Left ventricle myocardium inferior (tissue), 1 donor: ENCODE results near the gene R3HDM4. TPM values are rescaled to one million over a fixed set of nuclear protein-coding genes. Genes with fewer than 3 reads are reported as not detected.
"Not testable (repeated sequence)": the region's sequence is repeated elsewhere in the genome, so short reads cannot be mapped to it uniquely, and the experiment has no call there.

Source experiments
- DNase-seq: peaks from one replicate; pipeline ENCODE4 v3.0.0-alpha.2; 2020
- H3K27ac ChIP-seq: fragments of 200-600 bp; replicated peaks from 2 replicates; pipeline ENCODE4 v1.8.0; 2021
- H3K27me3 ChIP-seq: fragments of 200-600 bp; 2 replicates; pipeline ENCODE4 v1.8.0; 2021; ENCODE audit warnings: low read depth
- H3K36me3 ChIP-seq: fragments of 200-600 bp; 2 replicates; pipeline ENCODE4 v1.8.0; 2021
- H3K4me1 ChIP-seq: fragments of 200-600 bp; 2 replicates; pipeline ENCODE4 v1.8.0; 2021
- H3K4me3 ChIP-seq: fragments of 200-600 bp; 2 replicates; pipeline ENCODE4 v1.8.0; 2021; ENCODE audit warnings: mild to moderate bottlenecking, moderate library complexity
- H3K9me3 ChIP-seq: fragments of 200-600 bp; replicated peaks from 2 replicates; pipeline ENCODE4 v1.8.0; 2021
- intact Hi-C: fragments of 100-400 bp; cut with micrococcal nuclease; formaldehyde crosslinking; loops from one replicate; pipeline ENCODE4 v1.11.0; 2022
- total RNA-seq: library from RNA; stranded (reverse); fragmentation: NEBNext Ultra II Directional; extraction: Animal tissue kit (Norgen Biotek cat#: 25700); gene quantifications from one replicate; pipeline ENCODE4 v1.2.1, GENCODE V29; 2021
- TF ChIP-seq, protein P1 (sequence below): fragments of 200-600 bp; IDR thresholded peaks from 2 replicates; pipeline ENCODE4 v1.8.0; 2021; ENCODE audit warnings: antibody characterized with exemption, mild to moderate bottlenecking, borderline replicate concordance
- donor health status: DM: no; HTN: yes; CAD: no; lungs with severe emphysema.

R3HDM4 gene
- total RNA-seq, 1 donor from 2014 or later = 21.6 TPM

DNA sequence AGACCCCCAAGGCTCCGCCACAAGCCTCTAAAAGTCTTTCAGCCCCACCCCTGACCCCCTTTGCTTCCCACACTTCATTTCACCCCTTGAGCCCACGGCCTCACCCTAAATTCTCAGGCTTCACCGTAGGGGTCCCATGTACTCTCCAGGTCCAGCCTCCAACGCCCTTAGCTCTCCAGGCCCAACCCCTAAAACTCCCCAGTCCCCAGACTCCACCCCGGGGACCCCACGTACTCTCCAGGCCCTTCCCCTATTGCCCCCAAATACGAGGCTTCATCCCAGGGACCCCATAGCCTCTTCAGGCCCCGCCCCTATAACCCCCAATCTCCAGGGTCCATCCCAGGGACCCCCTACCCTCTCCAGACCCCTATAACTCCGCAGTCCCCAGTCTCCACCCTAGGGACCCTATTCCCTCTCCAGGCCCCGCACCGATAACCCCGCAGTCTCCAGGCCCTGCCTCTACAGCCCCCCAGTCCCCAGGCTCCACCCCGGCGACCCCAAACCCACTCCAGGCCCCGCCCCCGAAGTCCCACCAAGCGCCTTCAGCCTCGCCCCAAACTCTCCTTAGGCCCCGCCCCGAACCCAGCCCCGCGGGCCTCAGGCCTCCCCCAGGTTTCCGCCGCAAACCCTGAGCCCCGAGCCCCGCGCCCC is 20.7 kb downstream of the R3HDM4 start:
- TF ChIP-seq, protein P1, sequence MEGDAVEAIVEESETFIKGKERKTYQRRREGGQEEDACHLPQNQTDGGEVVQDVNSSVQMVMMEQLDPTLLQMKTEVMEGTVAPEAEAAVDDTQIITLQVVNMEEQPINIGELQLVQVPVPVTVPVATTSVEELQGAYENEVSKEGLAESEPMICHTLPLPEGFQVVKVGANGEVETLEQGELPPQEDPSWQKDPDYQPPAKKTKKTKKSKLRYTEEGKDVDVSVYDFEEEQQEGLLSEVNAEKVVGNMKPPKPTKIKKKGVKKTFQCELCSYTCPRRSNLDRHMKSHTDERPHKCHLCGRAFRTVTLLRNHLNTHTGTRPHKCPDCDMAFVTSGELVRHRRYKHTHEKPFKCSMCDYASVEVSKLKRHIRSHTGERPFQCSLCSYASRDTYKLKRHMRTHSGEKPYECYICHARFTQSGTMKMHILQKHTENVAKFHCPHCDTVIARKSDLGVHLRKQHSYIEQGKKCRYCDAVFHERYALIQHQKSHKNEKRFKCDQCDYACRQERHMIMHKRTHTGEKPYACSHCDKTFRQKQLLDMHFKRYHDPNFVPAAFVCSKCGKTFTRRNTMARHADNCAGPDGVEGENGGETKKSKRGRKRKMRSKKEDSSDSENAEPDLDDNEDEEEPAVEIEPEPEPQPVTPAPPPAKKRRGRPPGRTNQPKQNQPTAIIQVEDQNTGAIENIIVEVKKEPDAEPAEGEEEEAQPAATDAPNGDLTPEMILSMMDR = no peak
- no peak for DNase-seq

DNA sequence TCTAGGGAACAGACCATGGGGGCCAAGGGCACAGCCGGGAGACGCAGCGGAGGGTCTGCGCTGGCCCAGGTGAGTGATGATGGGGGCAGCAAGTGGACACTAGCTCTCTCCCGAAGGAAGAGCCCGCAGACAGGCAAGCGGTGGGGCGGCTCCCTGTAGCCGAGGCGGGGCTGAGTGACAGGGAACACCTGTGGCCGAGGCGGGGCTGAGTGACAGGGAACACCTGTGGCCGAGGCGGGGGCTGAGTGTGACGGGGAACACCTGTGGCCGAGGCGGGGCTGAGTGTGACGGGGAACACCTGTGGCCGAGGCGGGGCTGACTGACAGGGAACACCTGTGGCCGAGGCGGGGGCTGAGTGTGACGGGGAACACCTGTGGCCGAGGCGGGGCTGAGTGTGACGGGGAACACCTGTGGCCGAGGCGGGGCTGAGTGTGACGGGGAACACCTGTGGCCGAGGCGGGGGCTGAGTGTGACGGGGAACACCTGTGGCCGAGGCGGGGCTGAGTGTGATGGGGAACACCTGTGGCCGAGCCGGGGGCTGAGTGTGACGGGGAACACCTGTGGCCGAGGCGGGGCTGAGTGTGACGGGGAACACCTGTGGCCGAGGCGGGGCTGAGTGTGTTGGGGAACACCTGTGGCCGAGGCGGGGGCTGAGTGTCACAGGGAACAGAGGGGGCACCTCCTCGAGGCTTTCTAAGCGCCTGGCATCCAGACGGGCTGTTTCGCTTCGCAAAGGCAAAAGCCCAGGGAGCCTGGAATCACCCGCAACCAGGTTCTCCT is 21.4 kb downstream of the R3HDM4 start:
- intact Hi-C loops, H3K27me3 ChIP-seq, H3K9me3 ChIP-seq, DNase-seq, H3K27ac ChIP-seq: not testable (repeated sequence)
- Histone ChIP-seq H3K4me1 (peaks cover 17% of the 10 kb centered on the region), H3K4me3 (peak overlapping the region; percentile 87), H3K36me3 (peaks cover 32% of the 10 kb centered on the region)

More for the DNA sequence above, 20.7 kb downstream of the R3HDM4 start:
- intact Hi-C loops = no loop called here
- no peaks in the 10 kb centered on the region for H3K27me3 ChIP-seq
- peaks cover 31% of the 10 kb centered on the region for H3K36me3 ChIP-seq
- H3K4me1 ChIP-seq = peaks cover 17% of the 10 kb centered on the region
- H3K9me3 ChIP-seq = no peaks in the 10 kb centered on the region
- H3K27ac ChIP-seq = peak overlapping the region; percentile 97
- peak overlapping the region; percentile 87 for H3K4me3 ChIP-seq

DNA sequence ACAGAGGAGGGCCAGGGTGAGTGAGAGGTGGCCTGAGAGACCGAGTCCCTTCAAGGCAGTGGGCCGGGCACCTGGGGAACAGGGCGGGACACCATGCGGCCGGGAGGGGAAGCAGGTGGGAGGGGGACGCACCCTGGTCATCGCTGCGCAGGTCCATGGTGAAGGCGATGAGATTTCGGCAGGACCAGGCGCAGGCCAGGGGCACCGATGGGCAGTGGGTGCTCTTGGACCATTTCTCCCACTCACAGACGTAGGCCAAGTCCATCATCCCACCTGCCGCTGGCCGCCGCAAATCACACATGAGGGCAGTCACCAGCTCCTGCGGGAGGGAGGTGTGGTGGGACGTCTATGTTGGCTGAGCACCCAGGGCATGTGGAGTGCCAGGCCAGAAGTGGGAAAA is 22.2 kb downstream of the R3HDM4 start:
- Histone ChIP-seq H3K27me3 (no peaks in the 10 kb centered on the region), H3K4me3 (no peak overlapping the region), H3K4me1 (peaks cover 17% of the 10 kb centered on the region), H3K36me3 (peaks cover 40% of the 10 kb centered on the region), H3K27ac (no peak overlapping the region), H3K9me3 (no peaks in the 10 kb centered on the region)
- intact Hi-C loops = no loop called here
- DNase-seq = no peak
- TF ChIP-seq, protein P1 = no peak

GRCh38 chr19:889662-890295 is 23.2 kb downstream of the R3HDM4 start:
- Histone ChIP-seq H3K36me3 (peaks cover 50% of the 10 kb centered on the region), H3K4me3 (no peak overlapping the region), H3K27me3 (no peaks in the 10 kb centered on the region), H3K4me1 (peaks cover 17% of the 10 kb centered on the region), H3K27ac (no peak overlapping the region), H3K9me3 (no peaks in the 10 kb centered on the region)
- TF ChIP-seq, protein P1 = no peak
- intact Hi-C loops = no loop called here
- DNase-seq = no peak

DNA sequence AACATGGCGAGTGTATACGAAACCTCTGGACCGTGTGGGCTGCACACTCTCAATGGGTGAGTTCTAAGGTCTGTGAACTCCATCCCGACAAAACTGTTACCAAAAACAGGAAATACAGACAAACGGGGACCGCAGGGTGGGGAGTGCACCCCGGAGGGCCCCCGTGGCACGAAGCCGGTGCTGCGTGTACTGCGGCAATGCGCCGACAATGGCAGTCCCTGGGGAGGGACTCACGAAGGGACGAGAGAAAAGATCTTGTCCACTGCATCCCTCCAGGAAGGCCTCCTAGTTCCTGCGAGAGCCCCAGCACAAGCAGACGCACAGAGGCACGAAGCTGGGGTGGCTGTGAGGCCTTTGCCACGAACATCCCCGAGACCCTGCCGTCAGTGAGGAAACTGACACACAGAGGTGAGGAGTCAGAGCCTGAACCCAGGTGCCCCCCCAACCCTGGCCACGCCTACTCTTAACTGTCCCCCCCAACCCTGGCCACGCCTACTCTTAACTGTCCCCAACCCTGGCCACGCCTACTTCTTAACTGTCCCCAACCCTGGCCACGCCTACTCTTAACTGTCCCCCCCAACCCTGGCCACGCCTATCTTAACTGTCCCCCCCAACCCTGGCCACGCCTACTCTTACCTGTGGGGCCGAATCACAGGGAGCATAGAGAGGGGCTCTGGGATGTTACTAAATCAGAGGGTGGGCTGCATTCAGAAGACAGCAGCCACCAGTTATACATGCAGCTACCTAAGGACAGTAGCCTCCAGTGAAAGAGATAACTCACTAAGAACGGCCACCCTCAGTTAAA is 24.2 kb downstream of the R3HDM4 start:
- Histone ChIP-seq H3K27me3 (no peaks in the 10 kb centered on the region), H3K36me3 (peaks cover 60% of the 10 kb centered on the region), H3K9me3 (no peaks in the 10 kb centered on the region), H3K4me3 (no peak overlapping the region), H3K4me1 (peaks cover 15% of the 10 kb centered on the region), H3K27ac (no peak overlapping the region)
- intact Hi-C loops = no loop called here
- TF ChIP-seq, protein P1 = no peak
- DNase-seq = no peak
